MM.1S (cell line): Measurements from ENCODE around the gene PRL.
A peak's percentile ranks its signal among the peaks of the same experiment; 100 is the strongest.

Experiments
- DNase-seq: peaks from one replicate; pipeline ENCODE4 v3.0.0-alpha.2; 2015
- H2AFZ ChIP-seq: fragments of 300-600 bp; sonication (generic); 2 replicates; pipeline ENCODE4 v1.6.0; 2016; ENCODE audit warnings: antibody characterized with exemption, low read length
- H3F3A ChIP-seq: fragments of 300-600 bp; sonication (generic); 2 replicates; pipeline ENCODE4 v1.6.1; 2016; ENCODE audit warnings: mild to moderate bottlenecking, antibody characterized with exemption, low read length, moderate library complexity, mixed read lengths; ENCODE audit not compliant: insufficient read depth
- H3K27ac ChIP-seq: fragments of 300-600 bp; sonication (generic); 2 replicates; pipeline ENCODE4 v1.5.1; 2016; ENCODE audit warnings: mild to moderate bottlenecking, low read length
- H3K27me3 ChIP-seq: fragments of 300-600 bp; sonication (generic); replicated peaks from 2 replicates; pipeline ENCODE4 v1.6.0; 2016; ENCODE audit warnings: low read length; ENCODE audit not compliant: insufficient read depth
- H3K36me3 ChIP-seq: fragments of 300-600 bp; sonication (generic); replicated peaks from 2 replicates; pipeline ENCODE4 v1.6.1; 2016; ENCODE audit warnings: mild to moderate bottlenecking, low read length, mixed read lengths; ENCODE audit not compliant: insufficient read depth
- H3K4me1 ChIP-seq: fragments of 300-600 bp; sonication (generic); 2 replicates; pipeline ENCODE4 v1.6.1; 2016; ENCODE audit warnings: low read length, mixed read lengths
- H3K4me2 ChIP-seq: fragments of 300-600 bp; sonication (generic); 2 replicates; pipeline ENCODE4 v1.6.0; 2016; ENCODE audit warnings: low read depth, low read length
- H3K4me3 ChIP-seq: fragments of 300-600 bp; sonication (generic); 2 replicates; pipeline ENCODE4 v1.5.1; 2016; ENCODE audit warnings: low read length, mixed read lengths
- H3K79me2 ChIP-seq: fragments of 300-600 bp; sonication (generic); 2 replicates; pipeline ENCODE4 v1.6.1; 2016; ENCODE audit warnings: mixed run types, low read length, mixed read lengths
- H3K9ac ChIP-seq: fragments of 300-600 bp; sonication (generic); 2 replicates; pipeline ENCODE4 v1.6.1; 2016; ENCODE audit warnings: low read length, mixed read lengths
- H3K9me2 ChIP-seq: fragments of 300-600 bp; sonication (generic); replicated peaks from 2 replicates; pipeline ENCODE4 v1.6.1; 2016; ENCODE audit warnings: mild to moderate bottlenecking, low read length, mixed read lengths; ENCODE audit not compliant: insufficient read depth
- H3K9me3 ChIP-seq: fragments of 300-600 bp; sonication (generic); replicated peaks from 2 replicates; pipeline ENCODE4 v1.6.1; 2016; ENCODE audit warnings: mild to moderate bottlenecking, low read length, mixed read lengths; ENCODE audit not compliant: insufficient read depth
- H4K20me1 ChIP-seq: fragments of 300-600 bp; sonication (generic); 2 replicates; pipeline ENCODE4 v1.6.1; 2016; ENCODE audit warnings: mild to moderate bottlenecking, low read length, moderate library complexity, mixed read lengths; ENCODE audit not compliant: insufficient read depth
- CTCF ChIP-seq: fragments of 300-600 bp; sonication (generic); IDR thresholded peaks from 2 replicates; pipeline ENCODE4 v1.5.1; 2016; ENCODE audit warnings: antibody characterized with exemption, low read length, mixed read lengths
- EZH2 ChIP-seq: fragments of 300-600 bp; sonication (generic); optimal IDR thresholded peaks from 2 replicates; pipeline ENCODE3; 2017; ENCODE audit warnings: low read depth, mild to moderate bottlenecking, antibody characterized with exemption, low read length, mixed read lengths
- EZH2phosphoT487 ChIP-seq: fragments of 300-600 bp; sonication (generic); IDR thresholded peaks from 2 replicates; pipeline ENCODE4 v1.6.1; 2018; ENCODE audit warnings: antibody characterized with exemption, low read length

Gene PRL

GRCh38 chr6:22313796-22314195, 17.0 kb upstream of the PRL start:
- Histone ChIP-seq H3K36me3 (no peaks in the 10 kb centered on the region), H3K27me3 (no peaks in the 10 kb centered on the region), H3K9me3 (no peaks in the 10 kb centered on the region), H4K20me1 (no peaks in the 10 kb centered on the region), H3K79me2 (no peaks in the 10 kb centered on the region), H3K9ac (no peak overlapping the region), H3K4me1 (peaks cover 8% of the 10 kb centered on the region; the same call in 1 of the 2 replicates), H3F3A (peaks cover 4% of the 10 kb centered on the region; the same call in 1 of the 2 replicates), H3K27ac (peak overlapping the region; percentile 38; the same call in 1 of the 2 replicates), H3K9me2 (no peaks in the 10 kb centered on the region), H3K4me3 (no peak overlapping the region), H3K4me2 (peak overlapping the region; percentile 37; the same call in 1 of the 2 replicates), H2AFZ (no peak overlapping the region)
- TF ChIP-seq EZH2phosphoT487 (no peak), CTCF (no peak), EZH2 (no peak)
- DNase-seq: peak; percentile 51

DNA sequence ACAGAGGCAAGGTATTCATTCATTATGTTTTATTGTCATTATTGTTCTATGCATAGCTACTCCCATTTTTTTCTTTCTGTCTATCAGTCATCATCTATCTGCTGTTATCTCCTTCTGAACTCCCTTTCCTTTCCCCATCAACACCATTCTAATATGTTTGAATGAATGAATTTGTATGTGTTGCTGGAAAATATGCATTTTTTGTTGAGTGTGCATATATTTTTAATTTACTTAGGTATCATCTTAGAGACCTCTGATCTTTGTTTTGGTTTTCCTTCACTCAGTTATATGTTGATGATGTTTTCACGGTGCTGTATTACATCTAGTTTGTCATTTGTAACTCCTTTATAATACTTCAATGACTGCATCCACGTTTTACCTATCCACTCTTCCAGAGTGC, 12.1 kb upstream of the PRL start:
- H3K36me3 ChIP-seq: no peaks in the 10 kb centered on the region
- no peak overlapping the region for H3K9ac ChIP-seq
- H3K4me1 ChIP-seq: peaks cover 6% of the 10 kb centered on the region; the same call in 1 of the 2 replicates
- no peak for DNase-seq
- H3K79me2 ChIP-seq: no peaks in the 10 kb centered on the region
- no peaks in the 10 kb centered on the region for H3K27me3 ChIP-seq
- H3F3A ChIP-seq: peaks cover 2% of the 10 kb centered on the region; the same call in 1 of the 2 replicates
- no peak overlapping the region for H2AFZ ChIP-seq
- no peaks in the 10 kb centered on the region for H3K9me2 ChIP-seq
- H3K27ac ChIP-seq: no peak overlapping the region
- no peak overlapping the region for H3K4me2 ChIP-seq
- no peak overlapping the region for H3K4me3 ChIP-seq
- H3K9me3 ChIP-seq: no peaks in the 10 kb centered on the region
- H4K20me1 ChIP-seq: no peaks in the 10 kb centered on the region
- TF ChIP-seq EZH2 (no peak), EZH2phosphoT487 (no peak), CTCF (no peak)

GRCh38 chr6:22306741-22307466, 10.1 kb upstream of the PRL start:
- H3K27me3 ChIP-seq: no peaks in the 10 kb centered on the region
- H3F3A ChIP-seq: no peaks in the 10 kb centered on the region
- H3K9me2 ChIP-seq: no peaks in the 10 kb centered on the region
- no peak overlapping the region for H2AFZ ChIP-seq
- no peak overlapping the region for H3K9ac ChIP-seq
- TF ChIP-seq EZH2phosphoT487 (no peak), EZH2 (no peak), CTCF (no peak)
- H3K4me3 ChIP-seq: no peak overlapping the region
- H3K27ac ChIP-seq: no peak overlapping the region
- no peaks in the 10 kb centered on the region for H4K20me1 ChIP-seq
- no peaks in the 10 kb centered on the region for H3K4me1 ChIP-seq
- no peaks in the 10 kb centered on the region for H3K9me3 ChIP-seq
- no peaks in the 10 kb centered on the region for H3K36me3 ChIP-seq
- no peaks in the 10 kb centered on the region for H3K79me2 ChIP-seq
- no peak overlapping the region for H3K4me2 ChIP-seq
- no peak for DNase-seq
